Activated CD4-positive, alpha-beta T cell treated with anti-CD3 and anti-CD28 coated beads, Interleukin-2, amount 50 U/mL, for 16 hours (primary cell): ENCODE measurements around the gene TRIM29.
"Not testable (repeated sequence)": the region's sequence is repeated elsewhere in the genome, so short reads cannot be mapped to it uniquely, and the experiment has no call there.

Source experiments
- DNase-seq: peaks from one replicate; pipeline ENCODE4 v3.0.0-alpha.2; 2020

TRIM29 gene

DNA sequence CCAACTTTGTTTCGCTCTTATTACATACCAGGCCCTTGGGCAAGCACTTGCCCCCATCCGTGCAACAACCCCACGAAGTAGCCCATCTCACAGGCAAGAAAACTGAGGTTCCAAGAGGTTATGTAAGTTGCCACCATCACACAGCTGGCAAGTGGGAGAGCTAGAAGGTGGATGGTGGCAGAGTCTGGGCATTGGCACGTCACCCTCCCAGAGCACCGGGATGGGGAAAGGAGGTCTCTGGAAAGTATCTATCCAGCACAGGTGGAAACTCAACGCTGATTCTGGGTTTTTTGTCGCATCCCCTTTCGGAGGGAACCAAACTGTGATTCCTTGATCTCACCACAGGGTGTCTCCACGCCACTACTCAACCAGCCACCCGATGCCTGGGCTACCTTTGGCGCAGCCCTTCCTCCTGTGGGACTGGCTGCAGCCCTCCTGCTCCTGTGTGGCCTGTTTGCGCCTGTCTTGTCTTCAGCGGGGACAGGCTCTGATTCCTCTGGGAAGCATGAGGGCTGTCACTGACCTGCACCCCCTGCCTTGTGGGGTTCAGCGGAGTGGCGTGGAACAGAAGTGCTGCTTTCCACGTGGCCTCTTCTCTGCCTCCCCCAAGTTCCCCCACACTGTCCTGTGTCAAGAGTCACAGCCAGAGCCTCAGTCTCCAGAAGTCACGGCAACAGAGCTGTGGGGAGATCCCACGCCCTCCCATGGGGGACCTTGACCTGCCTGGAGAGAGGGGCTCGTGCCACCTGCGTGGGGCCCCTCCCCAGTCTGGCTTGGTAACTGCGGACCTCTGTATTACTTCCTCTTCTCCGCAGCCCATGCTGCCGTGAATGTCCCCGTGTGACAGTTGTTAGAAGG lies 34.4 kb upstream of the TRIM29 start:
- peak; percentile 58 for DNase-seq

DNA sequence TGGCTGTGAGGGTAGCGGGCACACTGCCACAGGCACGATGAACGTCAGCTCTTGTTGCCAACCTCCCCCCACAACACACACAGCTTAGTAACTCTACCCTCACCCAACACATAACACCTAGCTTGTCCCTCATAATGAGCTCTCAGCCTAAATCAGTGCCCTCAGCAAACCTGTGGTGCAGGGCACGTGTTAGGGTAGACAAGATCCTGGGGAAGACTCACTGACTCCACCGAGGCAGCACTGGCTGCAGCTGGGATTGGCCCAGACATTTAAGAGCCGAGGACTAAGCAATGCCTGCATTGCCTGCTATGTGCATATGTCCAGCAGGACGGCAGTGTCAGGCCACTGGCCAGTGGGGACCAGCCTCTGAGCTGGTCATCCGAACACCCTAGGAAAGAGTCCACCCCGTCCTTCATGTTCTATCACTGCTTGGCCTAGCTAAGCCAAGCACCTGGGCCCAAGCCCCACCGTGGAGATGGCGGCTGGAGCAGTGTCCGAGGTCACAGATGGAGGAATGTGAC lies 32.9 kb upstream of the TRIM29 start:
- no peak for DNase-seq

DNA sequence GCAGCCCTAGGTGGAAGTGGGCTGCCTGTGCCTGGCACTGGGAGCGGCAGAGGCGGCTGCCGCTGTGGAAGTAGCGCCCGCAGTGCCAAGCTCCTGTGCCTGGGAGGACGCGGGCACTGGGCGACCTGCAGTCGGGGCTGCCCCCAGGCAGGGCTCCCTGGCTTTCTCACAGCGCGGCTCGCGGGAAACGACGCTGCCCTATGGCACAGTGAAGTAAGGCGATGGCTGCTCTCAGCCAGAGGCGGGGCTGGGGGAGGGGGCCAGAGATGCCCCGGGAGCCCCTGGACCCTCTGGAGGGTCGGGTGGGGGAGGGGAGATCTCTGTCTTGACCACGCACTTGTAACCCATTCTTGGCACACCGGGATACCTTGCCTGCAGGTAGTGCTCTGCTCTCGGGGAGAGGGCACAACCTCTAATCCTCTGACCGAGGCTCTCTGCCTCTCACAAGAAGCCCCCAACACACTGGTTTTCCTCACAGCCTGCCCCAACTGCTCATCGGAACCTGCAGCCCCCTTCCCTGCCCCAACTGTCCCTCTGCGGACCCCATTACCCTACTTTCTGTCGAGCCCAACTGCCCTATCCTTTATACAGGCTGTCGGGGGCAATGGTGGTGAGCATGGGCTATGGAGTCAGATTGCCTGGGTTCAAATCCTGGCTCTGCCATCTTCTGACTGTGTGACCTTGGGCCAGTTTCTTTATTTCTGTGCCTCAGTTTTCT lies 32.2 kb upstream of the TRIM29 start:
- DNase-seq: no peak

GRCh38 chr11:120168960-120169681 lies 31.2 kb upstream of the TRIM29 start:
- peak; percentile 51 for DNase-seq

GRCh38 chr11:120168108-120168959 lies 30.4 kb upstream of the TRIM29 start:
- no peak for DNase-seq

DNA sequence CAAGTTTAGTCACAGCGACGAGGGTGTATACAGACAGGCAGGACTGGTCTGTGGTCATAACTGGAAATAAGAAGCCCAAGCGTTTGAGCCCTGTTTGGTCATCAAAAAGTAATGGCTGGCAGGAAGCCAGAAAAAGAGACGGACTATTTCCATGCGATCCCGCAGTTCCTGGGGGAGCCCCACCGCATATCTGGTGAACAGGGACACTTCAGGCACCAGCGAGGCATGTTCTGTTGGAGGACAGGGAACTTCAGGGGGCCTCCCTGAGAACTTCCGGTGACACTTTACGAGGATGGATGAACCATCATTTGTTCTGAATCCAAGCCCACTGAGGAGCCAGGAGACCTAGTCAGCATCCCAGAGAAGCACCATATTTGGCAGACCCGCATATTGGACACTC lies 29.7 kb upstream of the TRIM29 start:
- no peak for DNase-seq

DNA sequence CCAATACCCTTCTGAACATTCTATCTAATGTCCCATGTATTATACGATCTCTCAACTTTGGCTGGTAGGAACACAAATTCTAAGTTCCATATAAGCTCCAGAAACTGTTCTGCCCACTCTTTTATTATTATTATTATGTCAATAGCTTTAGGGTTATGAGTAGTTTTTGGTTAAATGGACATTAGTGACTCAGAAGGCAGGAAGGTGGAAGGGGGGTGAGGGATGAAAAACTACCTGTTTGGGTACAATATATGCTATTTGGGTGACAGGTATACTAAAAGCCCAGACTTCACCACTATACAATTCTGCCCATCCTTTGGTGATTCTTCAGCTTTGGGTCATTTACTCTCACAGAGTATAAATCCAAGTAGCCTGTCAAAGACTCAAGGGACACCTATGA lies 22.5 kb upstream of the TRIM29 start:
- no peak for DNase-seq

DNA sequence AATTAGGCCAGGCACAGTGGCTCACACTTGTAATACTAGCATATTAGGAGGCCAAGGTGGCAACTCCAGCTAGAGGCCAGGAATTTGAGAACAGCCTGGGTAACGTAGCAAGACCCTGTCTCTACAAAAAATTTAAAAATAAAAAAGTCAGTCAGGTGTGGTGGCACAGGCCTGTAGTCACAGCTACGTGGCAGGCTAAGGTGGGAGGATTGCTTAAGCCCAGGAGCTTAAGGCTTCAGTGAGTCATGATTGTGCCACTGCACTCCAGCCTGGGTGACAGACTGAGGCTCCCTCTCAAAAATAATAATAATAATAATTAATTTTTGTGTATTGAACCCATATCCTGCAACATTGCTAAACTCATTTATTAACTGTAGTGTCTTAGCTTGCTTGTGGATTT lies 15.3 kb upstream of the TRIM29 start:
- DNase-seq: no peak

- no peak for DNase-seq
These were observed 13.6 kb upstream of the TRIM29 start for GRCh38 chr11:120151536-120151935.

- DNase-seq: no peak
These were observed 11.3 kb upstream of the TRIM29 start for GRCh38 chr11:120149246-120149645.

DNA sequence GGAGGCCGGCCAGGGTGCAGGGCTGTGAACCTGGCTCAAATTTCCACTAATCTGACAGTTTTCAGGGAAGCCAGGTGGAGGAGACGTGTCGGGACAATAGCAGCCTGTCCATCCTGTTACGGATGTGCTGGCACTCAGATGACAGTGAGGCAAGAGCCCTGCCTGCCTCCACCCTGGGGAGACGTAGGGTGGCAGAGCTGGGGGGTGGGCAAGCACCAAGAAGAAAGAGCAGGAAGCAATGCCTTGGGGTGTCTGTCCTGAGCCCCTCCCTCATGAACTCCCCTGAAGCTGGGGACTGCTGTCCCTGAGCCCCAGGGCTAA lies 10.0 kb upstream of the TRIM29 start:
- no peak for DNase-seq

GRCh38 chr11:120147094-120147949 lies 9.4 kb upstream of the TRIM29 start:
- no peak for DNase-seq

GRCh38 chr11:120146413-120147093 lies 8.6 kb upstream of the TRIM29 start:
- DNase-seq: no peak

GRCh38 chr11:120144501-120144900 lies 6.6 kb upstream of the TRIM29 start:
- DNase-seq: no peak

GRCh38 chr11:120143472-120143871 lies 5.6 kb upstream of the TRIM29 start:
- not testable (repeated sequence) for DNase-seq

DNA sequence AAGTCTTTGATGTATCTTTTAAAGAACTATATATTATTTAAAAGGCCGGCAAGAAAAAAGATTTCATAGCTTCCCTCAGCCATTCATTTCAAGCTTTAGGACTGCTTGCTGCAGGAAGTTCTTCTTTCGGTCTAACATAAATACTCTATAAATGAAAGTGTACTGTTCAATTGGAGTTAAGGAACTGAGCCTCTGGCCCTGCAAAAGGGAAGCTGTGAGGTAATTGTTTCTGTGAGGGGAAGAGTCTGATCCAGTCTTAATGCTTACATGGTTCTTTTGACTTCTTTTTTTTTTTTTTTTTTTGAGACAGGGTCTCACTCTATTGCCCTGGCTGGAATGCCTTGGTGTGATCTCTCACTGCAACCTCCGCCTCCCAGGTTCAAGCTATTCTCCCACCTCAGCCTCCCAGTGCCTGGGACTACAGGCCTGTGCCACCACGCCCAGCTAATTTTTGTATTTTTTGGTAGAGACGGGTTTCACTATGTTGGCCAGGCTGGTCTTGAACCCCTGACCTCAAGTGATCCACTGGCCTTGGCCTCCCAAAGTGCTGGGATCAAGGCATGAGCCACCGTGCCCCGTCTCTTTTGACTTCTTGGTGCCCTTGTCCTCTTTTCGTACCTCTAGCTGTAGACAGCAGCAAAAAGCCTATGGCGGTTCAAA lies 4.7 kb upstream of the TRIM29 start:
- no peak for DNase-seq

GRCh38 chr11:120141768-120142423 lies 4.0 kb upstream of the TRIM29 start:
- no peak for DNase-seq

- DNase-seq: no peak
These were observed 3.3 kb upstream of the TRIM29 start for GRCh38 chr11:120141113-120141767.
